G401 (cell line): Measurements from ENCODE around the gene PRPF6. TPM values are rescaled to one million over a fixed set of nuclear protein-coding genes. Genes with fewer than 3 reads are reported as not detected.
A peak's percentile ranks its signal among the peaks of the same experiment; 100 is the strongest.

Source experiments
- DNase-seq: peaks from one replicate; pipeline ENCODE4 v3.0.0-alpha.2; 2015; ENCODE audit warnings: low spot score
- in situ Hi-C: cut with HindIII; loops from 2 replicates; pipeline ENCODE4 v1.10.0; 2016; ENCODE audit warnings: low sequenced_read_pairs, mixed read lengths
- total RNA-seq: library from RNA; depleted of rRNA; stranded (reverse); fragments of >200 nt; shearing (Covaris generic); gene quantifications from 2 replicates; pipeline ENCODE4 v1.2.3, GENCODE V29; 2014

Gene PRPF6
- total RNA-seq, 1 experiment from 2014 or later, result 111 TPM

DNA sequence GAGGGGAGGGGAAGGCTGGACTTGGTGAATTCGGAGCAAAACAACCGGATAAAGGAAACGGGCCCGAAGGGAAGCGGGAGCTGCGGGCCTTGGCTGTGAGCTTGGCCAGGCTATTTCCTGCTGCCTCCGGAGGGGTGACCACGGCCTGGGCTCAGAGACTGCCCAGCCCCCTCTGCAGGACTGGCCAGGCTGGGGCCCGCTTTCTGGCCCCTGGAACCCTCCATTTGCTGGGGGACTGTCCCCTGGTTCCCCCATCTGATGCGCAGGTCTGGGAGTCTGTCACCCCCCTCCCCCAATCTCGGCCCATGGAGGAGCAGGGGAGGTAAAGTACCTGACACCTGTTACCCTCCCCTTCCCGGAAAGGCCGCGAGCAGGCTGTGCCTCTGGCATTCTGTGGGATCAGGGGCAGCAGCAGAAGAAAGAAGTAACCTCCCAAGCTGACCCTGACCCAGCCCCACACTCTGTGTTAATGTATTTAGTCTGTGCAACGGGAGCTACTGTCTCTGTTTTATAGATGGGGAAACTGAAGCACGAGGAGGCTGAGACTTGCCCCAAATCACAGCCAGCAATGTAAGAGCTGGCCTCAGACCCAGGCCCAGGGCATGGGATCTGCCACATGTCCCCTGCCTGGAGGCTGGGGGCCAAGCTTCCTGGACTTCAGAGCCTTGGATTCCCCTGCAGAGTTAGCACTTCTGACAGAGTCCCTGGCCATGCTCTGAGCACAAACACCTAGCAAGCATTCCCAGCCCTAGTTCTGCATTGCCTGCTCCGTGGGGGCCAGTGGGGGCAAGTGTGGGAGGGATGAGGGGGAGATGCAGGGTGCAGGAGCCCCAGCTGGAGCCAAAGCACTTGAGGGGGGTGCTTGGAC is 58.6 kb downstream of the PRPF6 start:
- in situ Hi-C loops, result no loop called here
- no peak for DNase-seq

DNA sequence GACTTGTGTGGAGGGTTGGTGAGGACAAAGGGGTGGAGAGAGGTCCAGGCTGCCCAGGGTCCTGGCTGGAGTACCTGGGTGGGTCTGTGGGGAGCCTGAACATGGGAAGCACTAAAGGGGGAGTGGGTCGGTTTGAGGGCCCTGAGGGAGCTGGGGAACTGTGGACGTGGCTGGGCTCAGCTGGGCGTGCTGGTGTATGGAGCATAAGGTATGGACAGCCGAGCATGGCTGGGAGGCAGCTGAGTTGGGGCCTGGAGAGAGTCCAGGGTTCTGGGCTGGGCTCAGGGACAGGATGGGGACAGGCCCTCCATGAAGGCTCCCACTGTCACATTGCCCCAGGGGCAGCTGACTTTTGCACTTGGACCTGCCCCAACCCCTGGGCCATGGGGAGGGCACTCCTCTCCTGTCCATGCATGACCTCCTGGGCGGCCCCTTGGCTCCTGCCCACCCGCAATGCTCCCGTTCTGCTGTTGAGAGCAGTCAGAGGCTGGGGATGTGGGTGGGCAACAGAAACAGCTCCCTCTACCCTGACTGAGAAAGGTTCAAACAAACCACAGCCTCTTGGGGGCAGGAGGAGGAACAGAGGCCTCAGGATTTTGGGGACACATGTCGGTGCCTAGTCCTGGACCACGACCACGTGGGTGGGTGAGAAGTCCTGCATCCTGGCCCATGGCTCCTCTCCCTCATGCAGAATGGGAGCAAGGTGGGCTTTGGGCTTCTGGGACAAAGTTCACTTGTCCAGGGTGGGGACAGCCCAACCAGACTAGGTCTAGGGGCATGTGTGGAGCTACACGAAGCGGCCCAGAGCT is 59.5 kb downstream of the PRPF6 start:
- in situ Hi-C loops, result no loop called here
- no peak for DNase-seq

DNA sequence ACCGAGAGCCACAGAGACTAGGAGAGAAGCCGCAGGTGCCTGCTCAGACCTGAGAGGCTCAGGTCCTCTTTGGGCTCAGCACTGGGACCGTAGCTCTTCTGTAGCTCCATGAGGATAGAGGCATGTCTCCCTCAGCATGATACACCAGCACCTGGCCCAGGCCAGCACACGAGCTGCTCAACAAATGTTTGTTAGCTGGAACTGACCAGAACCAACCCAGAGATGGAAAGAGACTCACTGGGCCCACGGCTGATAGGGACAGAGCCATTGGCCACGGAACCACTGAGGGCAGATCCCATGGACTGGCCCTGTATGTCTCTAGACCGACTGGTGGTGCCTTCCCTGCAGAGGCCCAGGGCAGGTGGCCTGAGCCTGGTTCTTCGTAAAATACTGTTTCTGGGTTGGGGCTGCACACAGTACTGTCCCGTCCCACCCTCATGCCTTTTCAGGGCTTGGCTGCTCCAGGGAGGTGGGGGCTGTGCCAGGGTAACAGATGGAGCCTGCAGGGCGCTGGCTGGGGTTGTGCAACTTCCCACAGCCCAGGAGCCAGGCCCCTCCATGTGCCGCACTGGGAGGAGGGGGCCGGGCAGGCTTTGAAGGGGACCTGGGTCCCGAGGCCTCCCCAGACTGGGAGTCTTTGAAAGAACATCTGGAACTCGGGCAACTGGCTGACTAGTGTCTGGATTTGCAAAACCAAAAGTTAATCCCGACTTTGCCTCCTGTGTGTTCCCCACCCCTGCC is 60.3 kb downstream of the PRPF6 start:
- in situ Hi-C loops, result no loop called here
- DNase-seq, result peak; percentile 91

DNA sequence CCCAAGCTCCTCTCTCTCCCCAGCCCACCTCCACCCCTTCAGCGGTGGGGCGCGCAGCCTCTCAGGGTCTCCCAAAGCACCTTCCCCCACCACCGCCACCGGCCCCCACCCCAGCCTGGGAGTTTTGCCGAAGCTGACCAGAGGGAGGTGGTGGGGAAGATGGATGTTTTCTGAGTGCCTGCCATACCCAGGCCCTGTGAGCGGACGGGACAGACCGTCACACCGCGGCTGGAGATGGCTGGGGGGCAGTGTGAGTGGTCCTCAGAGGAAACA is 60.8 kb downstream of the PRPF6 start:
- in situ Hi-C loops, result no loop called here
- DNase-seq, result no peak

GRCh38 chr20:64042054-64042781 is 61.3 kb downstream of the PRPF6 start:
- DNase-seq, result no peak
- in situ Hi-C loops, result no loop called here

GRCh38 chr20:64043768-64044167 is 62.8 kb downstream of the PRPF6 start:
- in situ Hi-C loops, result no loop called here
- DNase-seq, result no peak

DNA sequence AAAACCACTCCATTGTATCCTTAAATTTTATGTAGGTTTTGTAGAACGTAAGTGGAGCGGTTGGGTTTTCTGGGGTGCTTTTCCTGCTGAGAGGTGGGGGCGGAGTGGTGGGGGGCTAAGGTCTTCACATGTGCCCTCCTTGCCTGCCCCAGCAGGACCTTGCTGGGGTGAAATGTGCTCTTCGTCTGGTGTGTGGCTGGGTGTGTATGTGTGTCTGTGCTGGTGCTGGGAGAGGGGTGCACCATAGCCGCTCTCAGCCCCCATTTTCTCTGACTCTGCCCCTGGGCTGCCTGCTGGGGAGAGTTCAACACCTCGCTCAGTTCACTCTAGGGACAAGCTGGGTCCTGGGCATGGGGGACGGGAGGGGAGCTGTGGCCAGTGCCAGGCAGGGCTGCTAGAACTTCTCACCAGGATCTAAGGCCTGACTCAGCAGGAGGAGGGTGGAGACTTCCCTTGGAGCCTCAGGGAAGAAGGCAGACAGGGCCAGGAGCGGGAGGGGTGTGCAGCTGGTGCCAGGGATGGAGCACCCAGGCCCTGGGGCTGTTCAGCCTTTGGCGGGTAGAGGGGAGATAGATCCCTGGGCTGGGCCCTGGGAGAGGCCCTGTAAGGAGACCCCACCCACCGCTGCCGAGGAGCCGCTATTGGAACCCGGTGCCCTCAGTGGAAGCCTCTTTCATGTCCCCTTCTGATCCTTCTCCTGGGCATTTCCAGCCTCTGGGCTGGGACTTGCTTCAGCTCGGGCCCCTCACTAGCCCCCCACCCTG is 63.7 kb downstream of the PRPF6 start:
- in situ Hi-C loops, result no loop called here

DNA sequence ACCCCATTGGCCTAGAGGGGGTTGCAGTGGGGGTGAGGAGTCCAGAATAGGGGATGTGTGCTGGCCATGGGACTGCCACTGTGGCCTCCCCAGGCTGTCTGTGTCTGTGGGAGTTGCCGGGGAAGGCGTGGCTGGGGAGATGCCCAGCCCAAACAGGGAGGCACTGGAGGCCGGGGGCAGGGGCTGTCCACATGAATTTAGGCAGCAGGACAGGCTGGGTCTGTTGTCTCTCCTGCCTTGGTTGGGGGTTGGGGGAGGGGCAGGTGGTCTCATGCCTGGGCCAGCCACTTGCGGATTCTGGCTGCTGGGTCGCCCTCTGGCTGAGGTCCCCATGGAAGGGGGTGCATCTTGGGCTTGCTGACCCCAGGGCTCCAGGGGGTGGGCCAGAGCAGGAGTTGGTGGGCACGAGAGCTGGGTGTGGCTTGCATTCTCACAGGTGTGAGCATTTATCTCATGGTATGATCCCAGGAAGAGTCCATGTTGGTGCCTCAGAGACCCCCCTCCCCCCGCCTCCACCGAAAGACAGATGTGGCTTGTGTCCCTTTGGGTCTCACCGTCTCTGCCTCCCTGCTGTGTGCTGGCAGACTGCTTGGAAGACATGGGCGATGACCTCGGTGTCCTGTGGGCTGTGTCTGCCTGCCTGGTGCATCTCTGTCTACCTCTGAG is 64.5 kb downstream of the PRPF6 start:
- DNase-seq, result no peak
- in situ Hi-C loops, result no loop called here

More for the DNA sequence above, 63.7 kb downstream of the PRPF6 start:
- no peak for DNase-seq

DNA sequence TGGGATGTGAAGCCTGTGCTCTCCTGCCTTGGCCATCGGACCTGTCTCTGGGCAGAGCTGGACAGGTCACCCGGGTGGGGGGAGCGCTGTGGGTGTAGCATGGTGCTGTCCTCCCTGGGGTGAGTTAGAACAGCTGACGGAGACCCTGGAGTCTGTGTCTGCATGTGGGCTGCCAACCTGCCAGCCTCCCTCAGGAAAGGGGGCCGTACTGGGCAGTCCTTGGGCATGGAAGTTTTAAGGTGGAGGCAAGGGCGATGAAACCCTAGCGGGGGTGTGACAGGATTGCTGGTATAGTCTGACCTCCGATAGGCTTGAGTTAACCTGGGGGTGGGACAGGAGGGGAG is 66.1 kb downstream of the PRPF6 start:
- in situ Hi-C loops, result no loop called here
- no peak for DNase-seq

DNA sequence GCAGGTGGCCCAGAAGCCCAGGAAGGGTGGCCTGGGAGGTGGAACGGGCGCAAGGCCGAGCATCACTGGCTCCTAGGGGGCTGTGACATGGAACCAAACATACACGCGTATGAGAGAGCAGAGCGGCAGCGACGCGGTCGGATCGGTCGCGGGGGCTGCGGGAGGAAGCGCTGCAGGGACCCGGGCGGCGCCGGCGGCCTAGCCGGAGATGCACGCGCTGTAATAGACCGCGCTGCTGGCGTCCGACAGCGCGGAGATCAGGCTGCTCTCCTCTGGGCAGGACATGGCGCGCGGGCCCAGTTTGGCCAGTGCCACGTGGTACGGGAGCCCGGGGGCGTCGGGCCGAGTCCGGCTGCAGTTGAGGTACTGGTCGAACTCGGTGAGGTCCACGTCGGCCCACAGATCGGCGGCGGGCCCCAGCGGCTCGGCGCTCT is 67.1 kb downstream of the PRPF6 start:
- DNase-seq, result no peak
- in situ Hi-C loops, result no loop called here

- in situ Hi-C loops, result no loop called here
Observed at GRCh38 chr20:64048402-64049044, 67.6 kb downstream of the PRPF6 start.

DNA sequence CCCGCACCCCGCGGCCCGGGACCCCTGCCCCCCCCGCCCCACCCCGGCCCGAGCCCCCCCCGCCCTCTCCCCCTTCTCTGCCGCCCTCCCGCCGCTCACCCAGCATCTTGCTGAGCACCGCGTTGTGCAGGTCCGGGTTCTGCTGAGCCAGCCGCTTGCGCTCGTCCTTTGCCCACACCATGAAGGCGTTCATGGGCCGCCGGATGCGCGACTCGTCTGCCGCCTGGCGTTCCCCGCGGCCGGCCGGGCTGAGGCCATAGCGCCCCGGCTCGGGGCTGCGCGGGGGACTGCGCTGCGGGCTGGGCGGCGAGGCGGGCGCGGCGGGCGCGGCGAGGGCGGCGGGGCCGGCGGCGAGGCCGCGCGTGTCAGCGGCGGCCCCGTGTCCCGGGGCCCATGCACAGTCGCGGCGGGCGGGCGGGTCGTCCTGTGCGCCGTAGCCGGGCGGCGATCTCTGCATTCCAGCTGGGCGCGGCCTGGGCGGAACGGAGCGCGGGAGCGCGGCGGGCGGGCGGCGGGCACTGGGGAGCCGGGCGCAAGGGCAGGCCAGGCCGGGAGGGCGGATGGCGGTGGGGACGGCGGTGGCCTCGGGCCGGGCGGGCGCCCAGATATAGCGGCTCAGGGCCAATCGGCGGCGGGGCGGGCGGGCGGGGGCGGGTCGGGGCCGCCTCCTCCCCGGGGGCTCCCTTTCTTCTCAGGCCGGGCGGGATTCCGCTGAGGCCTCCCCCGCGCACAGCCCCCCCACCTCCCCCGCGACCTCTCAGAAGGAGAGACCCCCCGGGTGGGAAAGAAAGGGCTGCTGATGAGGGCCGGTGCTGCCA is 68.3 kb downstream of the PRPF6 start, which contains the start of gene SOX18:
TSS of gene SOX18 (minus strand) at position 580 of the 818 bp plus-strand sequence. CDS start at position 457, 123 bp downstream.
- in situ Hi-C loops, result no loop called here
- DNase-seq, result no peak

More at GRCh38 chr20:64048402-64049044, 67.6 kb downstream of the PRPF6 start:
- DNase-seq, result no peak

DNA sequence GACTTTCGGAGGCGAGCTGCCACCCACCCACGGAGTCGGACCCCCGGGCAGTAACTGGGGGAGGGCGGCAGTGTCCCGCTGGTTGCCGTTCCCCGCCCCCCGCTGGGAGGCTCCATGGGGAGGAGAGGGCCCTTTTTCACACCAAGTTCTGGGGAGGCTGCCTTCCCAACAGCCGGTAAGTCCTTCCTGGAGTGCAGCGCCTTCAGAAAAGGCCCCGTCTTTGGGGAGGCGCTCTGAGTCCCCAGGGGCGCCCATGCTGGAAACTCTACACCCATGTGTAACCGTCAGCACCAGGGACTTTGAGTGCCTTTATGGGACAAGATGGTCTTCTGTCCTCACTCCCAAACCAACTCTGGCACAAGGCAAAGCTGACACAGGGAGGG is 68.9 kb downstream of the PRPF6 start:
- DNase-seq, result no peak
- in situ Hi-C loops, result no loop called here

GRCh38 chr20:64050261-64051032 is 69.5 kb downstream of the PRPF6 start:
- no peak for DNase-seq
- in situ Hi-C loops, result no loop called here

GRCh38 chr20:64051033-64051452 is 70.1 kb downstream of the PRPF6 start:
- in situ Hi-C loops, result no loop called here
- no peak for DNase-seq
